HG03159 (cell line): ENCODE results near the gene SOX14.

Experiments used
- ATAC-seq: cut with Tn5 transposase; IDR thresholded peaks from one replicate; pipeline ENCODE4 v1.9.1; 2021; ENCODE audit warnings: mild to moderate bottlenecking, moderate library complexity; ENCODE audit not compliant: unreplicated experiment

Gene SOX14

GRCh38 chr3:137764001-137764433, at the start of gene SOX14:
TSS of gene SOX14 (plus strand) at chr3:137764315. CDS start at chr3:137764785, 470 bp downstream.
- ATAC-seq, result no peak

- ATAC-seq, result no peak
Measured at GRCh38 chr3:137714551-137714950, 49.6 kb upstream of the SOX14 start.

GRCh38 chr3:137724240-137724639, 39.9 kb upstream of the SOX14 start:
- no peak for ATAC-seq

GRCh38 chr3:137737208-137737607, 26.9 kb upstream of the SOX14 start:
- ATAC-seq, result no peak

- no peak for ATAC-seq
Measured at GRCh38 chr3:137738710-137739109, 25.4 kb upstream of the SOX14 start.

- ATAC-seq, result no peak
Measured at GRCh38 chr3:137743608-137744007, 20.5 kb upstream of the SOX14 start.

GRCh38 chr3:137746808-137747207, 17.3 kb upstream of the SOX14 start:
- ATAC-seq, result no peak

- ATAC-seq, result no peak
Measured at GRCh38 chr3:137759505-137759904, 4.6 kb upstream of the SOX14 start.

GRCh38 chr3:137760341-137761098, 3.6 kb upstream of the SOX14 start:
- ATAC-seq, result no peak

GRCh38 chr3:137761099-137761562, 3.0 kb upstream of the SOX14 start:
- ATAC-seq, result no peak

GRCh38 chr3:137761563-137762503, 2.3 kb upstream of the SOX14 start:
- no peak for ATAC-seq

- ATAC-seq, result no peak
Measured at GRCh38 chr3:137762674-137763593, 1.2 kb upstream of the SOX14 start.

- no peak for ATAC-seq
Measured at GRCh38 chr3:137763594-137763938, 549 bp upstream of the SOX14 start.

GRCh38 chr3:137764563-137765309, 621 bp downstream of the SOX14 start:
- no peak for ATAC-seq

GRCh38 chr3:137765310-137766033, 1.4 kb downstream of the SOX14 start:
- no peak for ATAC-seq

GRCh38 chr3:137766041-137766875, 2.1 kb downstream of the SOX14 start:
- no peak for ATAC-seq

GRCh38 chr3:137766876-137767537, 2.9 kb downstream of the SOX14 start:
- ATAC-seq, result no peak
